NCI-H524 (cell line): ENCODE results near the gene PRR23C.

Experiments used
- DNase-seq, 2 experiments: peaks; one replicate each; lab custom pipeline; 2025; lab: John Stamatoyannopoulos, UW

The PRR23C gene

GRCh38 chr3:138995706-138996105 lies 49.0 kb downstream of the PRR23C start:
- DNase-seq = no peak
